ENCODE data around the gene HOXA10.

The HOXA10 gene

GRCh38 chr7:27165089-27165995 is 8.8 kb downstream of the HOXA10 start, which contains the start of gene HOXA9:
Gene HOXA9 (minus strand): TSS chr7:27165537. CDS start chr7:27165457, 80 bp downstream.
- no peak for DNase-seq

GRCh38 chr7:27164367-27165088 is 9.6 kb downstream of the HOXA10 start:
- DNase-seq: no peak

GRCh38 chr7:27164045-27164366 is 10.1 kb downstream of the HOXA10 start:
- DNase-seq: no peak

GRCh38 chr7:27163288-27164044 is 10.7 kb downstream of the HOXA10 start:
- DNase-seq: no peak

GRCh38 chr7:27162561-27163287 is 11.4 kb downstream of the HOXA10 start:
- DNase-seq: no peak

GRCh38 chr7:27161721-27162560 is 12.2 kb downstream of the HOXA10 start:
- peak; percentile 65 for DNase-seq

GRCh38 chr7:27161214-27161720 is 12.9 kb downstream of the HOXA10 start:
- no peak for DNase-seq

GRCh38 chr7:27160546-27161213 is 13.4 kb downstream of the HOXA10 start:
- peak; percentile 97 for DNase-seq

- DNase-seq: peak; percentile 75
Measured at GRCh38 chr7:27160145-27160545, 14.0 kb downstream of the HOXA10 start.

GRCh38 chr7:27159266-27160144 is 14.6 kb downstream of the HOXA10 start:
- peak; percentile 75 for DNase-seq

GRCh38 chr7:27158436-27159265 is 15.5 kb downstream of the HOXA10 start:
- peak; percentile 76 for DNase-seq

GRCh38 chr7:27157702-27158431 is 16.3 kb downstream of the HOXA10 start:
- DNase-seq: no peak

- no peak for DNase-seq
Measured at GRCh38 chr7:27156916-27157701, 17.0 kb downstream of the HOXA10 start.

GRCh38 chr7:27156508-27156898 is 17.6 kb downstream of the HOXA10 start, which contains the start of gene HOXA7:
Gene HOXA7 (minus strand): TSS chr7:27156675. CDS start chr7:27156545, 130 bp downstream.
- DNase-seq: no peak

GRCh38 chr7:27155816-27156507 is 18.2 kb downstream of the HOXA10 start:
- DNase-seq: peak; percentile 73

Measured in retina (tissue), 1 donor.